Endothelial cell (in vitro differentiated cells): ENCODE results near the gene SIM2. TPM values are rescaled to one million over a fixed set of nuclear protein-coding genes. Genes with fewer than 3 reads are reported as not detected.
"Not testable (repeated sequence)": the region's sequence is repeated elsewhere in the genome, so short reads cannot be mapped to it uniquely, and the experiment has no call there.

Source experiments
- DNase-seq: peaks from one replicate; pipeline ENCODE4 v3.0.0; 2021; ENCODE audit warnings: low spot score
- H3K27ac Mint-ChIP-seq: one replicate; pipeline ENCODE4 v1.8.0; 2021; ENCODE audit warnings: mixed read lengths, inconsistent platforms; ENCODE audit not compliant: unreplicated experiment
- H3K27me3 Mint-ChIP-seq: one replicate; pipeline ENCODE4 v1.8.0; 2021; ENCODE audit warnings: mild to moderate bottlenecking, moderate library complexity, mixed read lengths, inconsistent platforms; ENCODE audit not compliant: unreplicated experiment
- H3K36me3 Mint-ChIP-seq: one replicate; pipeline ENCODE4 v1.8.0; 2021; ENCODE audit warnings: mild to moderate bottlenecking, low read depth, mixed read lengths, inconsistent platforms; ENCODE audit not compliant: unreplicated experiment
- H3K4me1 Mint-ChIP-seq: one replicate; pipeline ENCODE4 v1.8.0; 2021; ENCODE audit warnings: mild to moderate bottlenecking, mixed read lengths, inconsistent platforms; ENCODE audit not compliant: unreplicated experiment
- H3K4me3 Mint-ChIP-seq: one replicate; pipeline ENCODE4 v1.8.0; 2021; ENCODE audit warnings: mild to moderate bottlenecking, mixed read lengths, inconsistent platforms; ENCODE audit not compliant: unreplicated experiment
- H3K9me3 Mint-ChIP-seq: one replicate; pipeline ENCODE4 v1.8.0; 2021; ENCODE audit warnings: mixed read lengths, inconsistent platforms; ENCODE audit not compliant: unreplicated experiment
- CTCF ChIP-seq: fragments of 200-600 bp; sonication (generic); IDR thresholded peaks from one replicate; pipeline ENCODE4 v1.5.0; 2021; ENCODE audit warnings: antibody characterized with exemption; ENCODE audit not compliant: unreplicated experiment
- total RNA-seq: library from RNA; stranded (reverse); fragmentation: NEBNext Ultra II Directional; extraction: Animal tissue kit (Norgen Biotek cat#: 25700); gene quantifications from one replicate; pipeline ENCODE4 v1.2.1, GENCODE V29; 2021; ENCODE audit not compliant: unreplicated experiment

SIM2 gene
- total RNA-seq, 1 donor from 2014 or later: 17.1 TPM

DNA sequence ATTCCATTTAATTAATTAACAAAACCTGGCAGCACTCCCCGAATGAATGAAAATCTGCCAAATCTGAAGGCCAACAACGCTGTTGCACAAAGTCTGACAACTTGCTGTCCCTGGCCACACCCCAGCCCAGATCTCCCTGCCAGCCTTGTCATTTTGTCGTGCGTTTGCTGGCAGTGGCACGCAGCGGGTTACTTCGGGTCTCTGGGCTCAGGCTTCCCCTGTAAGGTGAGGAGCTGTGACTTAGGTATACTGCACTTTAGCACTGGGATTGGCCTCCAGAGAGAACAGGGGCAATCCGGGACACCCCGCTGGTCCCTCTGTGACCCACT, 34.3 kb upstream of the SIM2 start:
- Mint-ChIP-seq H3K4me1 (peaks cover 2% of the 10 kb centered on the region), H3K27me3 (peaks cover 1% of the 10 kb centered on the region), H3K9me3 (no peaks in the 10 kb centered on the region), H3K27ac (no peak overlapping the region), H3K36me3 (no peaks in the 10 kb centered on the region), H3K4me3 (no peak overlapping the region)
- TF ChIP-seq CTCF: no peak
- no peak for DNase-seq

- Mint-ChIP-seq H3K36me3 (no peaks in the 10 kb centered on the region), H3K4me3 (no peak overlapping the region), H3K27me3 (peaks cover 1% of the 10 kb centered on the region), H3K4me1 (no peaks in the 10 kb centered on the region), H3K9me3 (no peaks in the 10 kb centered on the region), H3K27ac (no peak overlapping the region)
- no peak for TF ChIP-seq CTCF
- DNase-seq: no peak
These were observed 33.1 kb upstream of the SIM2 start for GRCh38 chr21:36665806-36666205.

- no peak for TF ChIP-seq CTCF
- peaks cover 1% of the 10 kb centered on the region for H3K27me3 Mint-ChIP-seq
- H3K36me3 Mint-ChIP-seq: no peaks in the 10 kb centered on the region
- H3K4me1 Mint-ChIP-seq: peaks cover 4% of the 10 kb centered on the region
- H3K4me3 Mint-ChIP-seq: no peak overlapping the region
- H3K9me3 Mint-ChIP-seq: no peaks in the 10 kb centered on the region
- DNase-seq: no peak
- no peak overlapping the region for H3K27ac Mint-ChIP-seq
These were observed 30.2 kb upstream of the SIM2 start for GRCh38 chr21:36668713-36669112.

- no peak overlapping the region for H3K4me3 Mint-ChIP-seq
- TF ChIP-seq CTCF: no peak
- H3K36me3 Mint-ChIP-seq: no peaks in the 10 kb centered on the region
- no peak for DNase-seq
- H3K27ac Mint-ChIP-seq: no peak overlapping the region
- H3K4me1 Mint-ChIP-seq: peaks cover 8% of the 10 kb centered on the region
- peaks cover 7% of the 10 kb centered on the region for H3K27me3 Mint-ChIP-seq
- H3K9me3 Mint-ChIP-seq: no peaks in the 10 kb centered on the region
These were observed 27.1 kb upstream of the SIM2 start for GRCh38 chr21:36671836-36672235.

GRCh38 chr21:36672296-36672695, 26.6 kb upstream of the SIM2 start:
- not testable (repeated sequence) for H3K4me1 Mint-ChIP-seq, H3K9me3 Mint-ChIP-seq, H3K27me3 Mint-ChIP-seq, DNase-seq, H3K4me3 Mint-ChIP-seq, H3K36me3 Mint-ChIP-seq, H3K27ac Mint-ChIP-seq

DNA sequence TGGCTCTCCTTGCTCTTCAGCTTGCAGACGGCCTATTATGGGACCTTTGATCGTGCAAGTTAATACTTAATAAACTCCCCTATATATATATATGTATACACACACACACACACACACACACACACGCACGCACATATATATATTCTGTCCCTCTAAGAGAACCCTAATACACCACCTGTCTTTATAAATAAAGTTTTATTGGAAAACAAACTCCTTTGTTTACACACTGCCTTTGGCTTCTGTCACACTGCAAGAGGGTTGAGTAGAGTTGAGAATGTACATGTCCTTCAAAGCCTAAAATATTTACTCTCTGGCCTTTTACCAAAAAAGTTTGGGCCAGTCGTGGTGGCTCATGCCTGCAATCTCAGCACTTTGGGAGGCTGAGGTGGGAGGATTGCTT, 26.2 kb upstream of the SIM2 start:
- Mint-ChIP-seq H3K27me3 (peaks cover 6% of the 10 kb centered on the region), H3K36me3 (no peaks in the 10 kb centered on the region), H3K4me3 (no peak overlapping the region), H3K4me1 (peaks cover 8% of the 10 kb centered on the region), H3K9me3 (no peaks in the 10 kb centered on the region), H3K27ac (no peak overlapping the region)
- no peak for DNase-seq
- no peak for TF ChIP-seq CTCF
